HEK293 (cell line): ENCODE results near the gene KCNT1.

Source experiments
- CTCF ChIA-PET: fragments of 350-600 bp; formaldehyde crosslinking; extraction: SDS; loops from one replicate; lab custom pipeline; 2021; ENCODE audit warnings: antibody characterized with exemption; lab: Yijun Ruan, JAX
- POLR2A ChIA-PET: fragments of 300-600 bp; formaldehyde crosslinking; extraction: SDS; loops from one replicate; lab custom pipeline; 2020; ENCODE audit warnings: antibody characterized with exemption, inconsistent platforms; lab: Yijun Ruan, JAX
- H3K27ac ChIP-seq: fragments of 200-500 bp; sonication (Bioruptor generic); 2 replicates; pipeline ENCODE4 v1.5.1; 2014; ENCODE audit warnings: low read depth, low read length, control low read depth, inconsistent platforms; ENCODE audit errors: extremely low read depth
- H3K36me3 ChIP-seq, 2 experiments: fragments of 200-500 bp in 1 of 2; sonication (Bioruptor generic) in 1 of 2; 1 replicate in 1 of 2; 2 replicates in 1 of 2; pipeline ENCODE4 v1.5.1; 2014 to 2017; ENCODE audit warnings: inconsistent platforms in 2 of 2, low read length in 2 of 2; ENCODE audit not compliant: control insufficient read depth in 2 of 2, insufficient read depth in 1 of 2
- H3K4me1 ChIP-seq: fragments of 200-500 bp; sonication (Bioruptor generic); 2 replicates; pipeline ENCODE4 v1.5.1; 2014; ENCODE audit warnings: mild to moderate bottlenecking, low read length, inconsistent platforms; ENCODE audit not compliant: control insufficient read depth, insufficient read depth
- H3K4me3 ChIP-seq: 2 replicates; pipeline ENCODE4 v1.5.1; 2011; ENCODE audit warnings: low read depth, mild to moderate bottlenecking, control low read depth, low read length, moderate library complexity
- H3K9me3 ChIP-seq: fragments of 200-500 bp; sonication (Bioruptor generic); 2 replicates; pipeline ENCODE4 v1.5.1; 2014; ENCODE audit warnings: low read depth, low read length, inconsistent platforms; ENCODE audit not compliant: control insufficient read depth, insufficient read depth
- GFI1B ChIP-seq: fragments of 450-650 bp; formaldehyde crosslinking; IDR thresholded peaks from 2 replicates; pipeline ENCODE4 v1.5.1; 2016; ENCODE audit warnings: missing biosample characterization, missing genetic modification characterization
- PRDM4 ChIP-seq: fragments of 450-650 bp; formaldehyde crosslinking; IDR thresholded peaks from 2 replicates; pipeline ENCODE4 v1.5.1; 2017; ENCODE audit warnings: missing biosample characterization, missing genetic modification characterization
- ZBTB20 ChIP-seq: fragments of 450-650 bp; formaldehyde crosslinking; IDR thresholded peaks from 2 replicates; pipeline ENCODE4 v1.5.1; 2016; ENCODE audit warnings: missing biosample characterization, missing genetic modification characterization
- ZBTB44 ChIP-seq: fragments of 450-650 bp; IDR thresholded peaks from 2 replicates; pipeline ENCODE4 v1.5.1; 2018; ENCODE audit warnings: missing biosample characterization, mild to moderate bottlenecking, missing genetic modification characterization
- ZNF132 ChIP-seq: fragments of 450-650 bp; formaldehyde crosslinking; IDR thresholded peaks from 2 replicates; pipeline ENCODE4 v1.5.1; 2017; ENCODE audit warnings: missing biosample characterization, missing genetic modification characterization, borderline replicate concordance
- ZNF146 ChIP-seq: fragments of 450-650 bp; formaldehyde crosslinking; IDR thresholded peaks from 2 replicates; pipeline ENCODE4 v1.5.1; 2016; ENCODE audit warnings: missing biosample characterization, missing genetic modification characterization
- ZNF155 ChIP-seq: fragments of 450-650 bp; formaldehyde crosslinking; IDR thresholded peaks from 2 replicates; pipeline ENCODE4 v1.5.1; 2016; ENCODE audit warnings: missing biosample characterization, missing genetic modification characterization
- ZNF211 ChIP-seq: fragments of 450-650 bp; formaldehyde crosslinking; IDR thresholded peaks from 2 replicates; pipeline ENCODE4 v1.5.1; 2016; ENCODE audit warnings: low read depth, missing biosample characterization, missing genetic modification characterization
- ZNF426 ChIP-seq: fragments of 450-650 bp; formaldehyde crosslinking; IDR thresholded peaks from 2 replicates; pipeline ENCODE4 v1.5.1; 2017; ENCODE audit warnings: missing biosample characterization, missing genetic modification characterization, mild to moderate bottlenecking, inconsistent platforms, moderate library complexity
- ZNF433 ChIP-seq: fragments of 450-650 bp; formaldehyde crosslinking; IDR thresholded peaks from 2 replicates; pipeline ENCODE4 v1.5.1; 2016; ENCODE audit warnings: missing biosample characterization, missing genetic modification characterization, low read depth
- ZNF473 ChIP-seq: fragments of 450-650 bp; formaldehyde crosslinking; IDR thresholded peaks from 2 replicates; pipeline ENCODE4 v1.5.1; 2017; ENCODE audit warnings: missing biosample characterization, missing genetic modification characterization
- ZNF555 ChIP-seq: fragments of 450-650 bp; formaldehyde crosslinking; conservative IDR thresholded peaks from 2 replicates; pipeline ENCODE4 v1.5.1; 2017; ENCODE audit warnings: missing biosample characterization, mild to moderate bottlenecking, missing genetic modification characterization, inconsistent platforms
- ZNF654 ChIP-seq: fragments of 450-650 bp; formaldehyde crosslinking; IDR thresholded peaks from 2 replicates; pipeline ENCODE4 v1.5.1; 2016; ENCODE audit warnings: low read depth, missing biosample characterization, missing genetic modification characterization
- ZNF660 ChIP-seq: fragments of 450-650 bp; IDR thresholded peaks from 2 replicates; pipeline ENCODE4 v1.5.1; 2018; ENCODE audit warnings: missing biosample characterization, mild to moderate bottlenecking, missing genetic modification characterization
- ZNF76 ChIP-seq: fragments of 450-650 bp; formaldehyde crosslinking; IDR thresholded peaks from 2 replicates; pipeline ENCODE4; 2016; ENCODE audit warnings: low read depth, missing biosample characterization, missing genetic modification characterization, borderline replicate concordance
- ZNF792 ChIP-seq: fragments of 450-650 bp; formaldehyde crosslinking; IDR thresholded peaks from 2 replicates; pipeline ENCODE4 v1.5.1; 2016; ENCODE audit warnings: missing biosample characterization, missing genetic modification characterization
- ZNF837 ChIP-seq: fragments of 450-650 bp; formaldehyde crosslinking; IDR thresholded peaks from 2 replicates; pipeline ENCODE4 v1.5.1; 2016; ENCODE audit warnings: missing biosample characterization, missing genetic modification characterization
- ZXDB ChIP-seq: fragments of 450-650 bp; formaldehyde crosslinking; IDR thresholded peaks from 2 replicates; pipeline ENCODE4 v1.5.1; 2016; ENCODE audit warnings: missing biosample characterization, missing genetic modification characterization
- TF ChIP-seq, protein P1 (sequence below): fragments of 450-650 bp; formaldehyde crosslinking; IDR thresholded peaks from 2 replicates; pipeline ENCODE4 v1.5.1; 2017; ENCODE audit warnings: missing biosample characterization, mild to moderate bottlenecking, missing genetic modification characterization, moderate library complexity
- TF ChIP-seq, protein P2 (sequence below): fragments of 450-650 bp; formaldehyde crosslinking; IDR thresholded peaks from 2 replicates; pipeline ENCODE4 v1.5.1; 2016; ENCODE audit warnings: missing biosample characterization, missing genetic modification characterization
- TF ChIP-seq, protein P3 (sequence below): fragments of 450-650 bp; formaldehyde crosslinking; IDR thresholded peaks from 2 replicates; pipeline ENCODE4 v1.5.1; 2016; ENCODE audit warnings: missing biosample characterization, missing genetic modification characterization
- TF ChIP-seq, protein P4 (sequence below): fragments of 450-650 bp; formaldehyde crosslinking; IDR thresholded peaks from 2 replicates; pipeline ENCODE4 v1.5.1; 2016; ENCODE audit warnings: missing biosample characterization, missing genetic modification characterization
- TF ChIP-seq, protein P5 (sequence below): fragments of 450-650 bp; formaldehyde crosslinking; IDR thresholded peaks from 2 replicates; pipeline ENCODE4 v1.5.1; 2016; ENCODE audit warnings: missing biosample characterization, missing genetic modification characterization

Gene KCNT1

DNA sequence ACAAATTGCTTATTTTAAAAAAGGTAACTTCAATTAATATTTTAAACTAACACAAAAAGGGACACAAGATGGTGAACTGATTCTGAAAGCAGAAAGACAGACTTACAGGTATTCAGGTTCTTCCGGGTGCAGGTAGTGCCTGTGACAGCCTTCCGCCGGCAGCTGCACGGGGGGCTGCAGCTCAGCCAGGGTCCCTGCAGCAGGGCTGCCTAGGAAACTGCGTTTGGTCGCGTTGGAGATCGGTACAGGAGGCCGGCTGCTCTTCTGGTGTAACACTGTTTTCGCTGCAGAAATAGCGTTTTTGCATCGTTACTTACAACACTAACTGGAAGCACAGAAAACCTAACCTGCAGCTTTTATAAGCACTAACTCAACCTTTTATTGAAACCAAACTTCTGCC, 125.3 kb downstream of the KCNT1 start:
- no peaks in the 10 kb centered on the region for H3K9me3 ChIP-seq
- no peaks in the 10 kb centered on the region for H3K4me1 ChIP-seq
- ChIA-PET CTCF (no interaction called here), POLR2A (no interaction called here)
- H3K4me3 ChIP-seq = no peak overlapping the region
- no peak overlapping the region for H3K27ac ChIP-seq
- H3K36me3 ChIP-seq = peaks cover 0 to 32% of the 10 kb centered on the region in 2 experiments; a peak in 1 of 3 replicates
- TF ChIP-seq ZXDB (tag by site-specific recombination) (no peak), ZNF792 (tag by site-specific recombination) (no peak), ZNF132 (tag by site-specific recombination) (no peak), ZNF433 (no peak), ZNF155 (tag by site-specific recombination) (no peak), ZNF660 (tag by site-specific recombination) (no peak), ZNF146 (tag by site-specific recombination) (no peak), ZNF76 (tag by site-specific recombination) (no peak), ZBTB20 (no peak), ZNF654 (tag by site-specific recombination) (no peak), PRDM4 (tag by site-specific recombination) (no peak), ZNF426 (no peak), ZNF837 (no peak), ZNF211 (no peak), ZBTB44 (no peak)
- TF ChIP-seq, protein P1, sequence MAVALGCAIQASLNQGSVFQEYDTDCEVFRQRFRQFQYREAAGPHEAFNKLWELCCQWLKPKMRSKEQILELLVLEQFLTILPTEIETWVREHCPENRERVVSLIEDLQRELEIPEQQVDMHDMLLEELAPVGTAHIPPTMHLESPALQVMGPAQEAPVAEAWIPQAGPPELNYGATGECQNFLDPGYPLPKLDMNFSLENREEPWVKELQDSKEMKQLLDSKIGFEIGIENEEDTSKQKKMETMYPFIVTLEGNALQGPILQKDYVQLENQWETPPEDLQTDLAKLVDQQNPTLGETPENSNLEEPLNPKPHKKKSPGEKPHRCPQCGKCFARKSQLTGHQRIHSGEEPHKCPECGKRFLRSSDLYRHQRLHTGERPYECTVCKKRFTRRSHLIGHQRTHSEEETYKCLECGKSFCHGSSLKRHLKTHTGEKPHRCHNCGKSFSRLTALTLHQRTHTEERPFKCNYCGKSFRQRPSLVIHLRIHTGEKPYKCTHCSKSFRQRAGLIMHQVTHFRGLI (tag by site-specific recombination) = no peak
- TF ChIP-seq, protein P2, sequence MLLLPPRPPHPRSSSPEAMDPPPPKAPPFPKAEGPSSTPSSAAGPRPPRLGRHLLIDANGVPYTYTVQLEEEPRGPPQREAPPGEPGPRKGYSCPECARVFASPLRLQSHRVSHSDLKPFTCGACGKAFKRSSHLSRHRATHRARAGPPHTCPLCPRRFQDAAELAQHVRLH (tag by site-specific recombination) = no peak
- TF ChIP-seq, protein P3, sequence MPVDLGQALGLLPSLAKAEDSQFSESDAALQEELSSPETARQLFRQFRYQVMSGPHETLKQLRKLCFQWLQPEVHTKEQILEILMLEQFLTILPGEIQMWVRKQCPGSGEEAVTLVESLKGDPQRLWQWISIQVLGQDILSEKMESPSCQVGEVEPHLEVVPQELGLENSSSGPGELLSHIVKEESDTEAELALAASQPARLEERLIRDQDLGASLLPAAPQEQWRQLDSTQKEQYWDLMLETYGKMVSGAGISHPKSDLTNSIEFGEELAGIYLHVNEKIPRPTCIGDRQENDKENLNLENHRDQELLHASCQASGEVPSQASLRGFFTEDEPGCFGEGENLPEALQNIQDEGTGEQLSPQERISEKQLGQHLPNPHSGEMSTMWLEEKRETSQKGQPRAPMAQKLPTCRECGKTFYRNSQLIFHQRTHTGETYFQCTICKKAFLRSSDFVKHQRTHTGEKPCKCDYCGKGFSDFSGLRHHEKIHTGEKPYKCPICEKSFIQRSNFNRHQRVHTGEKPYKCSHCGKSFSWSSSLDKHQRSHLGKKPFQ (tag by site-specific recombination) = no peak

DNA sequence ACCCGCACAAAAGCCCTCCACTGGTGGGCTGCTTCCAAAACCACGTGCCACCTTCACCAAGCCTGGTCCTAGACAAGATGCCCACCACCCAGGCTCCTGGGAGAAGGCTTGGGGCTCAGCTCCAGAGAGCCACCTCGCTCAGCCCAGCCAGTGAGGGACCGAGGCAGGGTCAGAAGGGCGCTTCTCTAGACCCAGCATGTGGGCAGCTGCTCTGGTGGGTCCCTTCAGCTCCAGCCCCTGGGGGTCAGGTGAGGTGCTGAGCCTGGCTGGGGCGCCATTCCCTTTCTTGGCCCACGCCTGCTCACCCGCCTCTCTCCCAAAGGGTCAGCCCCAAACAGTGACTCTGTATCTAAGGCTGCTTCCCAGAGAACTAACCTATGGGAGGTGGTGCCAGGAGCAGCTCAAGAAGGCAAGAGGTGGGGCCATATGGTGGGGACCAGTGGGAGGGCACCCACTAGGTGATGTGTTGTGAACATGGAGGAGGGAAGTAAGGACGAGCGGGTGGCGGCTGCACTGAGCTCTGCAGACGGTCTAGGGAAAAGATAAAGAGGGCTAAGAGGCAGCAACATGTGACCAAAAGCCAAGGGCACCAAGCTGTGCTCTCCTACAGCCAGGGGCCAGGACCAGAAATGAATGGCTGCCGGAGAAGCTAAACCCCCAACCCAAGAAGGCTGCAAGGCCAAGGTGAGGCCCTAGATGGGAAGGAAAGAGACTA, 126.0 kb downstream of the KCNT1 start:
- Histone ChIP-seq H3K27ac (no peak overlapping the region), H3K4me3 (no peak overlapping the region), H3K36me3 (peaks cover 0 to 25% of the 10 kb centered on the region in 2 experiments; a peak in 1 of 3 replicates), H3K9me3 (no peaks in the 10 kb centered on the region), H3K4me1 (no peaks in the 10 kb centered on the region)
- POLR2A ChIA-PET = no interaction called here
- CTCF ChIA-PET = interaction anchor here (0.6 to 0.9 kb wide), 3 partner anchors 31 to 128 kb away, joined by 3 read pairs; partner anchors contain the start of gene KCNT1
- TF ChIP-seq ZNF473 (tag by site-specific recombination) (no peak), ZNF792 (tag by site-specific recombination) (no peak), GFI1B (tag by site-specific recombination) (no peak), ZNF555 (tag by site-specific recombination) (no peak)
- TF ChIP-seq, protein P4, sequence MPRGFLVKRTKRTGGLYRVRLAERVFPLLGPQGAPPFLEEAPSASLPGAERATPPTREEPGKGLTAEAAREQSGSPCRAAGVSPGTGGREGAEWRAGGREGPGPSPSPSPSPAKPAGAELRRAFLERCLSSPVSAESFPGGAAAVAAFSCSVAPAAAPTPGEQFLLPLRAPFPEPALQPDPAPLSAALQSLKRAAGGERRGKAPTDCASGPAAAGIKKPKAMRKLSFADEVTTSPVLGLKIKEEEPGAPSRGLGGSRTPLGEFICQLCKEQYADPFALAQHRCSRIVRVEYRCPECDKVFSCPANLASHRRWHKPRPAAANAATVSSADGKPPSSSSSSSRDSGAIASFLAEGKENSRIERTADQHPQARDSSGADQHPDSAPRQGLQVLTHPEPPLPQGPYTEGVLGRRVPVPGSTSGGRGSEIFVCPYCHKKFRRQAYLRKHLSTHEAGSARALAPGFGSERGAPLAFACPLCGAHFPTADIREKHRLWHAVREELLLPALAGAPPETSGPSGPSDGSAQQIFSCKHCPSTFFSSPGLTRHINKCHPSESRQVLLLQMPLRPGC = no peak
- TF ChIP-seq, protein P5, sequence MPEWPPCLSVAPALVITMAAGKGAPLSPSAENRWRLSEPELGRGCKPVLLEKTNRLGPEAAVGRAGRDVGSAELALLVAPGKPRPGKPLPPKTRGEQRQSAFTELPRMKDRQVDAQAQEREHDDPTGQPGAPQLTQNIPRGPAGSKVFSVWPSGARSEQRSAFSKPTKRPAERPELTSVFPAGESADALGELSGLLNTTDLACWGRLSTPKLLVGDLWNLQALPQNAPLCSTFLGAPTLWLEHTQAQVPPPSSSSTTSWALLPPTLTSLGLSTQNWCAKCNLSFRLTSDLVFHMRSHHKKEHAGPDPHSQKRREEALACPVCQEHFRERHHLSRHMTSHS (tag by site-specific recombination) = no peak
